Erythroblast (primary cell): Measurements from ENCODE around the gene RARB.

Experiments used
- GATA1 ChIP-seq: IDR thresholded peaks from 2 replicates; pipeline ENCODE4 v1.6.1; 2011; ENCODE audit warnings: low read depth, mild to moderate bottlenecking, control low read depth, low read length, moderate library complexity
- POLR2A ChIP-seq: IDR thresholded peaks from 2 replicates; pipeline ENCODE4 v1.6.1; 2011; ENCODE audit warnings: mild to moderate bottlenecking, low read length

DNA sequence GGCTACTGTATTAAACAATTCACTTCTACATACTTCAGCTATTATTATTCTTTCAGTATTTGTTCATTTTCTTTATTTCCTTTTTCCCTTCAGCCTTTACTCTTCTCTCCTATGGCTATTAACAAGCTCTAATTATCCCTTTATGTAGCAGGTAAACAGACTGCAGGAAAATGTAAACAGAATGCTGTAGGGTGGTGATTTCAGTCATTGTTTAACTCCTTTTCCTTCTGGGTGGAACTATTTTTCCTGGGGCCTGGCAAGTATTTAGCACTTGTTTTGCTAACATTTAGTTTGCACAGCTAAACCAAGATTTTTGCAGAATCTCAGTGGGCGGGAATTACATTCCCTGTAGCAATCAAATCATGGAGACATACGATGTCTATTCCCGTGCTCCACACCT, 14.4 kb downstream of the RARB start:
- TF ChIP-seq POLR2A, result no peak
- TF ChIP-seq GATA1, result no peak
